22Rv1 (cell line): ENCODE data around the gene ST3GAL6.

Experiments used
- H3K27ac ChIP-seq: fragments of 450-650 bp; 2 replicates; pipeline ENCODE4 v1.5.1; 2017
- ZFX ChIP-seq: fragments of 450-650 bp; IDR thresholded peaks from 2 replicates; pipeline ENCODE4 v1.6.1; 2017; ENCODE audit warnings: antibody characterized with exemption, borderline replicate concordance
- TF ChIP-seq, protein P1 (sequence below): fragments of 450-650 bp; IDR thresholded peaks from 2 replicates; pipeline ENCODE4 v1.5.1; 2017; ENCODE audit warnings: mild to moderate bottlenecking

Gene ST3GAL6

DNA sequence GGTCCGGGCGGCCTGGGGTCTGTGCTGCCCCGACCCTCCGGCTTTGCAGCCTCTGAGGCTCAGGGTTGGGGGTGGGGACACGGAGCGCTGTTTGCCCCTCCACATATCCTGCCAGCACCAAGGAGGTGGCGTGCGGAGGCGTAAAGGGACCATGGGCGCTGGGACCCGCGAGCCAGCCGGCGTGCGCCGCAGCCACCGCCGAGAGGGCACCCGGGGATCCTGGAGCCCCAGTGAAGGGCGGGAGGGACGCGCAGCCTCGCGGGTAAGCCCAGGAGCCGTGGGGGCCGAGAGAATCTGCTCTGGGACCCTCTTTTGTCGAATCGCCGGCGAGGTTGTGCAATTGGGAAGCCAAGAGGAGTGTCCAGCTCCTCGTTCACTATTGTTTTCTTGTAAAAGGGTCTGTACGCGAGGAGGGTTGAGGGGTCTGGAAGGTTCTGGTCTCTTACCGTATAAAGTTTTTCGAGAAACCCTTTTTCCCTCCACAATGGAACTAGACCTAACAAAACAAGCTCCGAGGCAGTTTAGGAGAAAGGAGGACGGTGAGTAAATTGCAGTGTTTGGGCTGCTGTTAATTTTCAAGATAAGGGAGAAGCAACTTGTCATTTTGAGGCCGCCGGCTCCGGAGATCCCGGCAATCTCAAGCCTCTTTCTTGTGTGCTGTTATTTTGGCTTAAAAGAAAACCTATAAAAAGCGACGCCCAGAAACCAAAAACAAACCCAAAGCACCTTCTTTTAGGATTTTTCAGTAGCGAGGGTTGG is 29.9 kb upstream of the ST3GAL6 start:
- H3K27ac ChIP-seq = no peak overlapping the region
- TF ChIP-seq ZFX = no peak
- TF ChIP-seq, protein P1, sequence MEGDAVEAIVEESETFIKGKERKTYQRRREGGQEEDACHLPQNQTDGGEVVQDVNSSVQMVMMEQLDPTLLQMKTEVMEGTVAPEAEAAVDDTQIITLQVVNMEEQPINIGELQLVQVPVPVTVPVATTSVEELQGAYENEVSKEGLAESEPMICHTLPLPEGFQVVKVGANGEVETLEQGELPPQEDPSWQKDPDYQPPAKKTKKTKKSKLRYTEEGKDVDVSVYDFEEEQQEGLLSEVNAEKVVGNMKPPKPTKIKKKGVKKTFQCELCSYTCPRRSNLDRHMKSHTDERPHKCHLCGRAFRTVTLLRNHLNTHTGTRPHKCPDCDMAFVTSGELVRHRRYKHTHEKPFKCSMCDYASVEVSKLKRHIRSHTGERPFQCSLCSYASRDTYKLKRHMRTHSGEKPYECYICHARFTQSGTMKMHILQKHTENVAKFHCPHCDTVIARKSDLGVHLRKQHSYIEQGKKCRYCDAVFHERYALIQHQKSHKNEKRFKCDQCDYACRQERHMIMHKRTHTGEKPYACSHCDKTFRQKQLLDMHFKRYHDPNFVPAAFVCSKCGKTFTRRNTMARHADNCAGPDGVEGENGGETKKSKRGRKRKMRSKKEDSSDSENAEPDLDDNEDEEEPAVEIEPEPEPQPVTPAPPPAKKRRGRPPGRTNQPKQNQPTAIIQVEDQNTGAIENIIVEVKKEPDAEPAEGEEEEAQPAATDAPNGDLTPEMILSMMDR = no peak

DNA sequence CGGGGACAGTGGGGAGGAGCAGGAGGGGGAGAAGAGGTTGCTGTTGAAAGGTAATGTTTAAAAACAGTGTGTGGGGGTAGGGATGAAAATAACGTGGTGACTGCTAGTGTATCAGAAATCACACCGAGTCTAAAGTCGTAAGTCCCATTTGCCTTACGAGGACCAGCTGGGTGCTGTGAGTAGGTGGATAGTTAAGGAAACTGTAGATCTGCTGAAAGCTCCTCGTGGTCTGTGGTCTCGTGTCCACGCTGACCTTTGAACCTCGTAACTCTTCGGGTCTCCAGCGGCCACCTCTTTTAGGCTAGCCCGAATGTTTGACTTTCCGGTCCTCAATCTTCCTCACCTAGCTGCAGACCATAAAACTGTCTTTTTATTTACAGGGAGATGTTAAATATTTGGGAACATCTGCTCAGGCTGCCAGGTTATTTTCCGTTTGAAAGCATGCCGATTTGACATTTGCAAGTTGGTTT is 29.3 kb upstream of the ST3GAL6 start:
- TF ChIP-seq ZFX = no peak
- TF ChIP-seq, protein P1 = no peak
- H3K27ac ChIP-seq = no peak overlapping the region

DNA sequence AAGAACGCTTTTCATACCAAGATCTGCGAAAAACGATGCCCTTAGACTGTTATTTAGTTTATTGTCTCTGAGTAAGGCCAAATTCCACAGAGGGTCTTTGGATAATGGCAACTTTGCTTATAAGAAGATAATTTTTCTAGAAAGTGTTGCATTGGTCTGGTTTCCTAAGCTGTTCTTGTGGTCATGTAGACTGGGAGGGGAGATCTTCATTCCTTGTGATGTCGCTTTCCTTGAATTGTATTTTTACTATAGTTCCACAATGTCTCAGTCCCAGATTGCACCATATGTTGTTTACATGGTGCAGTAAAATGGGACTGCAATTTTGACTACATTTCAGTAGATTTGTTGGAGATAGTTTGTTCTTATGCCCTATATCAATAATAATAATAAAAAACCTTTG is 28.8 kb upstream of the ST3GAL6 start:
- no peak for TF ChIP-seq ZFX
- TF ChIP-seq, protein P1 = no peak
- no peak overlapping the region for H3K27ac ChIP-seq

DNA sequence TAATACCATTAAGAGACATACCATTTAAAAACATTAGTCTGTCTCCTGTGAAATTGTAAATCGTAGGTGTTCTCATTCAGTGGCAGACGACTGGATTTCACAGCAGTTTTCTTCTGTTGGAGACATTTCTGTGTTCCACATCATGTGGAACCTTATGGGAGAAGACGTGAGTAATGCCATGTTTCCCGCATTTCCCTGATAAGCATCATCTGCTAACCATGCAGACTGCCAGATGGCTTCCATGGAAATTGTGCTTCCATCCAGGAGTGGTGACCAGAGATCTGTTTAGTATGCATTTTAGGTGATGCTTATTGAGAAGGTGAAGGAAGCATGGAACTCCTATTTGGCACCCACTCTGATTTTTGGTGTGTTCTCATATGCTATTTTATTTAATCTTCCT is 28.4 kb upstream of the ST3GAL6 start:
- no peak for TF ChIP-seq ZFX
- TF ChIP-seq, protein P1 = no peak
- no peak overlapping the region for H3K27ac ChIP-seq

DNA sequence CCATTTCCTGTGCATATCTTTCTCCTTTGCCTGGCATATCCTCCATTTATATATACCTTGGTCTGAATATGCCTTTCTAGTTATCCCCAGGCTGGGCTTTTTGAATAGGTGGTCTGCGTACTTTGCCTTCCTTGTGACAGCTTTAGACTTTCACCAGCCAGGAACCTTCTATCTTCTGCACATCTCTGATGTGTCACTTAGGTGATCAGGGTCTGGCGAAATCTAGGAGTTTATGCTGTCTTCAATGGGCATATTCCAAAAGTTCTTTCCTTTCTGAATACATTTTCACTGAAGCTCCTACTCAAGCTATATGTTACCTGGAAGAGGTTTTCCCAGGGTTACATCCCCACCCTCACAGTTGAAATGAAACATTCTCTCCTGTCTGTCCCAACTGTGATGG is 27.8 kb upstream of the ST3GAL6 start:
- TF ChIP-seq ZFX = no peak
- TF ChIP-seq, protein P1 = no peak
- no peak overlapping the region for H3K27ac ChIP-seq

DNA sequence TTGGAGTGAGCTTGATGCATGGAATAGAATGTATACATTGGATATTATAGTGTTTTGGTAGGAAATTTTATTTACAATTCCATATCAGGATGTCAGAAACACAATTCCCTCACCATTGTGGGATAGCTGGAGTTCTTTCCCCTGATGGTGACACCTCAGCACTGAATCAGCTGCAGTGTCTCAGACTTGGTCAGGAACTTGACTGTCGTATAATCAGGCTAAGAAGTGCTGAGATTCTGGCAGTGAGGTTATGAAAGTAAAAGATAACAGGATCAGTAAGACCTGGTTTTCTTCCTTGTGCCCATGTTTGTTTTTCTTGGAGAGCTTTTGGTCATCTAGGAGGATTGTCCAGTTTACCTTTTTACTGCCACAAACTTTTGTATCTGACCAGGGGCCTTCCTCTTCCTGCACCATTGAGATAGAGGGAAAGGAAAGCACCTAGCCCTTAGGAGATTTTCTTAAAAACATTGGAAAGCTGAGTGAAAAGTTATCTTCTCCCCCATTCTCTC is 27.3 kb upstream of the ST3GAL6 start:
- TF ChIP-seq, protein P1 = no peak
- no peak for TF ChIP-seq ZFX
- no peak overlapping the region for H3K27ac ChIP-seq

DNA sequence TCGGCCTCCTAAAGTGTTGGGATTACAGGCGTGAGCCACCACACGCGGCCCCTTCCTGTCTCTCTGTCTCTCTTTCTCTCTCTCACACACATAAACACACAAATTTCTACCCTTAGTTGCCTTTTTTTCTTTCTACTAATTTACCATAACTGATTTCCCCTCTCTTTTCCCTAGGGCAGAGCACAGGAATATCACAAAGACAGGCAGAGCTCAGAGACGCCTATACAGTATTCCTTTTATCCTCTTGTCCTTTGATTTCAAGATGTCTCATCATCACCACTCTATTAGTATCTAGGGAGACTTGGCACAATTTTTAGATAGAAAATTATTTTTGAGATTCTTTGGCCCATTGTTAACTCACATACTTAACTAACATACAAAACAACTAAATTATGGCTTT is 25.8 kb upstream of the ST3GAL6 start:
- TF ChIP-seq, protein P1 = no peak
- TF ChIP-seq ZFX = no peak
- no peak overlapping the region for H3K27ac ChIP-seq
